PC-9 (cell line): ENCODE measurements around the gene TAF4B. TPM values are rescaled to one million over a fixed set of nuclear protein-coding genes. Genes with fewer than 3 reads are reported as not detected.

Experiments
- BruUV-seq: library from RNA; stranded (reverse); fragments of 400-500 nt; replicated peaks from 2 replicates; lab custom pipeline; 2021; lab: Mats Ljungman, UMichigan
- CTCF ChIA-PET: fragments of 300-600 bp; sonication (Branson Sonifier 250); formaldehyde crosslinking; loops from one replicate; lab custom pipeline; 2022; ENCODE audit warnings: antibody characterized with exemption; lab: Charles Lee
- POLR2A ChIA-PET: fragments of 300-600 bp; sonication (Branson Sonifier 250); formaldehyde crosslinking; loops from one replicate; lab custom pipeline; 2022; ENCODE audit warnings: antibody characterized with exemption; ENCODE audit not compliant: unreplicated experiment; lab: Charles Lee
- DNase-seq, 2 experiments: peaks; one replicate each; pipeline versions ENCODE4 v3.0.0 to v3.0.0-alpha.2; 2015 to 2022; ENCODE audit warnings: mixed read lengths in 1 of 2
- H2AFZ ChIP-seq: fragments of 200-600 bp; sonication (generic); 2 replicates; pipeline ENCODE4 v1.8.1; 2017; ENCODE audit warnings: antibody characterized with exemption
- H3F3A ChIP-seq: fragments of 200-600 bp; sonication (generic); 2 replicates; pipeline ENCODE4 v1.8.1; 2017; ENCODE audit warnings: antibody characterized with exemption, mild to moderate bottlenecking, low read depth; ENCODE audit not compliant: insufficient read depth
- H3K27ac ChIP-seq: fragments of 200-600 bp; sonication (generic); 2 replicates; pipeline ENCODE4 v1.6.1; 2016; ENCODE audit warnings: mixed run types
- H3K27me3 ChIP-seq: fragments of 200-600 bp; sonication (generic); 2 replicates; pipeline ENCODE4 v1.6.1; 2016; ENCODE audit warnings: low read depth, mixed run types; ENCODE audit not compliant: insufficient read depth
- H3K36me3 ChIP-seq: fragments of 200-600 bp; sonication (generic); 2 replicates; pipeline ENCODE4 v1.6.1; 2016; ENCODE audit warnings: low read depth, mixed run types
- H3K4me1 ChIP-seq: fragments of 200-600 bp; sonication (generic); replicated peaks from 2 replicates; pipeline ENCODE4 v1.6.1; 2016; ENCODE audit warnings: mixed run types; ENCODE audit not compliant: insufficient read depth
- H3K4me2 ChIP-seq: fragments of 200-600 bp; sonication (generic); 2 replicates; pipeline ENCODE4 v1.6.1; 2017; ENCODE audit warnings: mixed run types
- H3K4me3 ChIP-seq: fragments of 200-600 bp; sonication (generic); 2 replicates; pipeline ENCODE4 v1.6.1; 2016; ENCODE audit warnings: mixed run types
- H3K79me2 ChIP-seq: fragments of 200-600 bp; sonication (generic); 2 replicates; pipeline ENCODE4 v1.6.1; 2017; ENCODE audit warnings: low read depth, mixed run types
- H3K9me2 ChIP-seq: fragments of 200-600 bp; sonication (generic); 2 replicates; pipeline ENCODE4 v1.8.1; 2017; ENCODE audit warnings: mild to moderate bottlenecking; ENCODE audit not compliant: insufficient read depth
- H3K9me3 ChIP-seq: fragments of 200-600 bp; sonication (generic); 2 replicates; pipeline ENCODE4 v1.8.1; 2016; ENCODE audit warnings: low read depth; ENCODE audit not compliant: insufficient read depth
- H4K20me1 ChIP-seq: fragments of 200-600 bp; sonication (generic); 2 replicates; pipeline ENCODE4 v1.8.1; 2017; ENCODE audit not compliant: insufficient read depth
- EZH2 ChIP-seq: fragments of 200-600 bp; sonication (generic); IDR thresholded peaks from 2 replicates; pipeline ENCODE4 v1.8.0; 2017; ENCODE audit warnings: antibody characterized with exemption, low read depth
- intact Hi-C: fragments of 100-400 bp; cut with micrococcal nuclease; formaldehyde crosslinking; loops from one replicate; pipeline ENCODE4 v1.10.0; 2022; ENCODE audit not compliant: unreplicated experiment
- total RNA-seq: library from RNA; stranded (reverse); gene quantifications from 2 replicates; pipeline ENCODE4 v1.2.3, GENCODE V29; 2021
- TF ChIP-seq, protein P1 (sequence below): fragments of 200-600 bp; sonication (generic); conservative IDR thresholded peaks from 2 replicates; pipeline ENCODE4 v1.6.1; 2017; ENCODE audit warnings: mixed run types, antibody characterized with exemption, mild to moderate bottlenecking, moderate library complexity

The TAF4B gene
- total RNA-seq, 1 experiment from 2014 or later = 2.8 TPM

DNA sequence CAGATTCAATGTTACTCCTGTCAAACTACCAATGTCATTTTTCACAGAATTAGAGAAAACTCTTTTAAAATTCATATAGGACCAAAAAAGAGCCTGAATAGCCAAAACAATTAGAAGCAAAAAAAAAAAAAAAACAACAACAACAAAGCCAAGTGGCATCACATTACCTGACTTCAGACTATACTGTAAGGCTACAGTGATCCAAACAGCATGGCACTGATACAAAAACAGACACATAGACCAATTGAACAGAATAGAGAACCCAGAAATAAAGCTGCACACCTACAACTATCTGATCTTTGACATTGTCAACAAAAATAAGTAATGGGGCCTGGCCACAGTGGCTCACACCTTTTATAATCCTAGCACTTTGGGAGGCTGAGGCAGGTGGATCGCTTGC, 53.2 kb downstream of the TAF4B start:
- Histone ChIP-seq H3K4me2 (no peak overlapping the region), H2AFZ (no peak overlapping the region), H3K4me1 (no peaks in the 10 kb centered on the region), H3K4me3 (no peak overlapping the region), H3K27ac (no peak overlapping the region), H3K79me2 (no peaks in the 10 kb centered on the region), H3K9me2 (no peaks in the 10 kb centered on the region), H3K36me3 (no peaks in the 10 kb centered on the region), H4K20me1 (no peaks in the 10 kb centered on the region), H3K9me3 (no peaks in the 10 kb centered on the region), H3F3A (no peaks in the 10 kb centered on the region), H3K27me3 (no peaks in the 10 kb centered on the region)
- ChIA-PET CTCF (no interaction called here), POLR2A (no interaction called here)
- no TSS peak for BruUV-seq
- DNase-seq = no peak
- intact Hi-C loops = no loop called here
- TF ChIP-seq, protein P1, sequence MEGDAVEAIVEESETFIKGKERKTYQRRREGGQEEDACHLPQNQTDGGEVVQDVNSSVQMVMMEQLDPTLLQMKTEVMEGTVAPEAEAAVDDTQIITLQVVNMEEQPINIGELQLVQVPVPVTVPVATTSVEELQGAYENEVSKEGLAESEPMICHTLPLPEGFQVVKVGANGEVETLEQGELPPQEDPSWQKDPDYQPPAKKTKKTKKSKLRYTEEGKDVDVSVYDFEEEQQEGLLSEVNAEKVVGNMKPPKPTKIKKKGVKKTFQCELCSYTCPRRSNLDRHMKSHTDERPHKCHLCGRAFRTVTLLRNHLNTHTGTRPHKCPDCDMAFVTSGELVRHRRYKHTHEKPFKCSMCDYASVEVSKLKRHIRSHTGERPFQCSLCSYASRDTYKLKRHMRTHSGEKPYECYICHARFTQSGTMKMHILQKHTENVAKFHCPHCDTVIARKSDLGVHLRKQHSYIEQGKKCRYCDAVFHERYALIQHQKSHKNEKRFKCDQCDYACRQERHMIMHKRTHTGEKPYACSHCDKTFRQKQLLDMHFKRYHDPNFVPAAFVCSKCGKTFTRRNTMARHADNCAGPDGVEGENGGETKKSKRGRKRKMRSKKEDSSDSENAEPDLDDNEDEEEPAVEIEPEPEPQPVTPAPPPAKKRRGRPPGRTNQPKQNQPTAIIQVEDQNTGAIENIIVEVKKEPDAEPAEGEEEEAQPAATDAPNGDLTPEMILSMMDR = no peak
- no peak for TF ChIP-seq EZH2

DNA sequence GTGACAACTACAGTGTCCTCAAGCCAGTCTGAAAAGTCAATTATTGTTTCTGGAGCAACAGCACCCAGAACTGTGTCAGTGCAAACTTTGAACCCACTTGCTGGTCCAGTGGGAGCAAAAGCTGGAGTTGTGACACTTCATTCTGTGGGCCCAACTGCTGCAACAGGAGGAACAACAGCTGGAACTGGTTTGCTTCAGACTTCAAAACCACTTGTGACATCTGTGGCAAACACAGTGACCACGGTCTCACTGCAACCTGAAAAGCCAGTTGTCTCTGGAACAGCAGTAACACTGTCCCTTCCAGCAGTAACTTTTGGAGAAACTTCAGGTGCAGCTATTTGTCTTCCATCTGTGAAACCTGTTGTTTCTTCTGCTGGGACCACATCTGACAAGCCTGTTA, 59.8 kb downstream of the TAF4B start:
- H3K9me3 ChIP-seq = no peaks in the 10 kb centered on the region
- intact Hi-C loops = no loop called here
- no peaks in the 10 kb centered on the region for H3K79me2 ChIP-seq
- no peaks in the 10 kb centered on the region for H3F3A ChIP-seq
- H3K27me3 ChIP-seq = no peaks in the 10 kb centered on the region
- no TSS peak for BruUV-seq
- no peaks in the 10 kb centered on the region for H4K20me1 ChIP-seq
- no peak overlapping the region for H3K27ac ChIP-seq
- no peaks in the 10 kb centered on the region for H3K4me1 ChIP-seq
- CTCF ChIA-PET = no interaction called here
- H2AFZ ChIP-seq = no peak overlapping the region
- POLR2A ChIA-PET = no interaction called here
- DNase-seq = no peak
- TF ChIP-seq EZH2 = no peak
- no peak overlapping the region for H3K4me3 ChIP-seq
- H3K4me2 ChIP-seq = no peak overlapping the region
- H3K9me2 ChIP-seq = no peaks in the 10 kb centered on the region
- H3K36me3 ChIP-seq = no peaks in the 10 kb centered on the region

DNA sequence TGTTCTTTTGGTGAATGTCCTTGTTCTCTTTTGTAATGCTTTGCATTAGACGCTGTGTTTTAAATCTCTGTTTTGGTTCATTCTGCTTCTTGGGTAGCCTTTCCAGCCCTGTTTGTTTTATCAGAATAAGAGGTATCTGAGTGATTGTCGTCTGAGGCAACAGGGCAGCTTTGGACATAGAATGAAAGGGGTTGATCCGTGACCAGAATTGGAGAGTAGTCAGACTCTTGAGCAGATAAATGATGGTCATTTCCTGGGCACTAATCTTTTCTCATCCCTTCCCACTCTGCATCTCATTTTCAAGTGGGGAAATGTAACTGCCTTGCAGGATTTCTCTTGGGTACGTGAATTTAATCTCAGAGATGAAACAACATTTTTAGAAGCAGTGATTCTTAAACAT, 61.4 kb downstream of the TAF4B start:
- no TSS peak for BruUV-seq
- CTCF ChIA-PET = no interaction called here

More for the DNA sequence above, 61.4 kb downstream of the TAF4B start:
- H3K79me2 ChIP-seq = no peaks in the 10 kb centered on the region
- H4K20me1 ChIP-seq = no peaks in the 10 kb centered on the region
- no peak for DNase-seq
- no peaks in the 10 kb centered on the region for H3K4me1 ChIP-seq
- H3K36me3 ChIP-seq = no peaks in the 10 kb centered on the region
- TF ChIP-seq, protein P1 = no peak
- TF ChIP-seq EZH2 = no peak
- no peak overlapping the region for H3K27ac ChIP-seq
- intact Hi-C loops = no loop called here
- POLR2A ChIA-PET = no interaction called here
- H3K4me3 ChIP-seq = no peak overlapping the region
- no peak overlapping the region for H2AFZ ChIP-seq
- no peaks in the 10 kb centered on the region for H3K9me3 ChIP-seq
- no peaks in the 10 kb centered on the region for H3F3A ChIP-seq
- no peaks in the 10 kb centered on the region for H3K9me2 ChIP-seq
- no peaks in the 10 kb centered on the region for H3K27me3 ChIP-seq
- H3K4me2 ChIP-seq = no peak overlapping the region
